Measurements from ENCODE around the gene MRPL42. TPM values are rescaled to one million over a fixed set of nuclear protein-coding genes. Genes with fewer than 3 reads are reported as not detected.
"Not testable (repeated sequence)": the region's sequence is repeated elsewhere in the genome, so short reads cannot be mapped to it uniquely, and the experiment has no call there.

Gene MRPL42
- total RNA-seq, 1 donor from 2014 or later: 41.4 TPM

GRCh38 chr12:93530358-93530757 is 63.0 kb downstream of the MRPL42 start:
- intact Hi-C loops (cut with DNase I): no loop called here
- ATAC-seq (no peak), DNase-seq (ENCODE audit: low spot score) (no peak)

GRCh38 chr12:93533310-93533709 is 66.0 kb downstream of the MRPL42 start:
- no peak for ATAC-seq
- intact Hi-C loops (cut with DNase I): no loop called here
- DNase-seq (ENCODE audit: low spot score): no peak

GRCh38 chr12:93536111-93536765 is 68.9 kb downstream of the MRPL42 start:
- no peak for DNase-seq (ENCODE audit: low spot score)
- no peak for ATAC-seq
- intact Hi-C loops (cut with DNase I): no loop called here

GRCh38 chr12:93536766-93537488 is 69.6 kb downstream of the MRPL42 start:
- intact Hi-C loops (cut with DNase I): no loop called here
- DNase-seq (ENCODE audit: low spot score): no peak
- ATAC-seq: no peak

- DNase-seq (ENCODE audit: low spot score) (no peak), ATAC-seq (no peak)
- intact Hi-C loops (cut with DNase I): no loop called here
Measured at GRCh38 chr12:93537769-93538168, 70.5 kb downstream of the MRPL42 start.

GRCh38 chr12:93539821-93540220 is 72.5 kb downstream of the MRPL42 start:
- ATAC-seq (no peak), DNase-seq (ENCODE audit: low spot score) (no peak)
- intact Hi-C loops (cut with DNase I): no loop called here

GRCh38 chr12:93540466-93540865 is 73.2 kb downstream of the MRPL42 start:
- intact Hi-C loops (cut with DNase I): no loop called here
- ATAC-seq (no peak), DNase-seq (ENCODE audit: low spot score) (no peak)

- DNase-seq (ENCODE audit: low spot score) (no peak), ATAC-seq (no peak)
- intact Hi-C loops (cut with DNase I): no loop called here
Measured at GRCh38 chr12:93541578-93542225, 74.4 kb downstream of the MRPL42 start.

- intact Hi-C loops (cut with DNase I): no loop called here
- DNase-seq (ENCODE audit: low spot score) (no peak), ATAC-seq (no peak)
Measured at GRCh38 chr12:93547778-93548177, 80.5 kb downstream of the MRPL42 start.

- ATAC-seq (no peak), DNase-seq (ENCODE audit: low spot score) (no peak)
- intact Hi-C loops (cut with DNase I): no loop called here
Measured at GRCh38 chr12:93549174-93549573, 81.9 kb downstream of the MRPL42 start.

GRCh38 chr12:93550748-93551611 is 83.7 kb downstream of the MRPL42 start:
- no peak for DNase-seq (ENCODE audit: low spot score)
- ATAC-seq: no peak
- intact Hi-C loops (cut with DNase I): no loop called here

- intact Hi-C loops (cut with DNase I): no loop called here
- no peak for DNase-seq (ENCODE audit: low spot score)
- no peak for ATAC-seq
Measured at GRCh38 chr12:93552427-93552826, 85.1 kb downstream of the MRPL42 start.

- DNase-seq (ENCODE audit: low spot score); intact Hi-C loops (cut with DNase I); ATAC-seq: not testable (repeated sequence)
Measured at GRCh38 chr12:93557879-93558278, 90.6 kb downstream of the MRPL42 start.

- intact Hi-C loops (cut with DNase I); ATAC-seq; DNase-seq (ENCODE audit: low spot score): not testable (repeated sequence)
Measured at GRCh38 chr12:93558685-93559084, 91.4 kb downstream of the MRPL42 start.

GRCh38 chr12:93563807-93564538 is 96.7 kb downstream of the MRPL42 start:
- DNase-seq (ENCODE audit: low spot score) (no peak), ATAC-seq (peak; percentile 22)
- intact Hi-C loops (cut with DNase I): no loop called here

GRCh38 chr12:93565760-93566159 is 98.4 kb downstream of the MRPL42 start:
- intact Hi-C loops (cut with DNase I): no loop called here
- ATAC-seq: no peak
- DNase-seq (ENCODE audit: low spot score): no peak
